Myometrial cell (primary cell): ENCODE results near the gene ACER3. TPM values are rescaled to one million over a fixed set of nuclear protein-coding genes. Genes with fewer than 3 reads are reported as not detected.

Experiments used
- total RNA-seq: library from RNA; depleted of rRNA; stranded (reverse); fragments of >200 nt; gene quantifications from 2 replicates; pipeline ENCODE4 v1.2.3, GENCODE V29; 2015

Gene ACER3
- 6.3 and 16.8 TPM in 2 replicates for total RNA-seq

GRCh38 chr11:76860539-76861475 is at the start of gene ACER3:
Gene ACER3 (plus strand): TSS chr11:76860918. CDS start chr11:76860977, 59 bp downstream.

GRCh38 chr11:77066229-77067042 is 205.7 kb downstream of the ACER3 start, which contains the start of gene CAPN5:
Gene CAPN5 (plus strand): TSS chr11:77066971. CDS start chr11:77084887, 17,916 bp downstream.

Other genes with a start within 250 kb of the ACER3 start
- gene LRRC32, start 190.2 kb upstream of the ACER3 start, total RNA-seq = 1.6 and 6.9 TPM in 2 replicates
- gene TSKU, start 77.6 kb upstream of the ACER3 start, total RNA-seq = 21.1 and 24.8 TPM in 2 replicates
- not detected in 2 replicates for gene B3GNT6, start 173.5 kb downstream of the ACER3 start, total RNA-seq
- 22.5 and 31.7 TPM in 2 replicates for gene CAPN5, start 206.1 kb downstream of the ACER3 start, total RNA-seq
- not detected in 2 replicates for gene OMP, start 241.9 kb downstream of the ACER3 start, total RNA-seq